ENCODE data around the gene CMPK2. TPM values are rescaled to one million over a fixed set of nuclear protein-coding genes. Genes with fewer than 3 reads are reported as not detected.

The CMPK2 gene
- total and polyA plus RNA-seq, 7 donors, result 1.8 to 26.1 (median 9.3) TPM

DNA sequence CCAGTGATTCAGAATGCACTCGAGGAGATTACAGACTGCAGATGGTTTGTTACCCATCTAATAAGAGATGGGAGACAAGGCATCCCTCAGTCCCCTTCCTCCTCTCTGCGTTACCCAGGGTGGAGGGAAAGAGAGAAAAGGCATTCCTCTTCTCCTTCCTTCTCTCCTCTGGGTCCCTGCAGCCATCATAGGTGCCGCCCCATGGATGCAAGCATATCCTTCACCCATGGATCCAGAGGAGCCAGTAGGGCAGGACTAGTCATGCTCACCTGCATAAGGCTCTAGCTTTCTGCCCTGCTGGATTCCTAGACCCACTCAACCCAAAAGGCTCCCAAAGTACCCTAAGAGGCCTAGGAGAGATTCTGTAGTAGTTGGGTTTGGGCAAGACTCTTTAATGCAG is 20.4 kb downstream of the CMPK2 start:
- Histone ChIP-seq H3K4me1 (no peaks in the 10 kb centered on the region), H3K36me3 (peaks cover 0 to 24% (median 10%) of the 10 kb centered on the region in 4 donors), H3K9me3 (peaks cover 37 to 66% (median 53%) of the 10 kb centered on the region in 4 donors), H3K27me3 (no peaks in the 10 kb centered on the region), H3K27ac (no peak overlapping the region), H3K4me3 (no peak overlapping the region)
- DNase-seq, result no peak
- intact Hi-C loops (cut with DNase I), result no loop called here
- TF ChIP-seq POLR2AphosphoS5 (IDR thresholded peaks at IDR 0.05), result no peak
- TF ChIP-seq, protein P1, sequence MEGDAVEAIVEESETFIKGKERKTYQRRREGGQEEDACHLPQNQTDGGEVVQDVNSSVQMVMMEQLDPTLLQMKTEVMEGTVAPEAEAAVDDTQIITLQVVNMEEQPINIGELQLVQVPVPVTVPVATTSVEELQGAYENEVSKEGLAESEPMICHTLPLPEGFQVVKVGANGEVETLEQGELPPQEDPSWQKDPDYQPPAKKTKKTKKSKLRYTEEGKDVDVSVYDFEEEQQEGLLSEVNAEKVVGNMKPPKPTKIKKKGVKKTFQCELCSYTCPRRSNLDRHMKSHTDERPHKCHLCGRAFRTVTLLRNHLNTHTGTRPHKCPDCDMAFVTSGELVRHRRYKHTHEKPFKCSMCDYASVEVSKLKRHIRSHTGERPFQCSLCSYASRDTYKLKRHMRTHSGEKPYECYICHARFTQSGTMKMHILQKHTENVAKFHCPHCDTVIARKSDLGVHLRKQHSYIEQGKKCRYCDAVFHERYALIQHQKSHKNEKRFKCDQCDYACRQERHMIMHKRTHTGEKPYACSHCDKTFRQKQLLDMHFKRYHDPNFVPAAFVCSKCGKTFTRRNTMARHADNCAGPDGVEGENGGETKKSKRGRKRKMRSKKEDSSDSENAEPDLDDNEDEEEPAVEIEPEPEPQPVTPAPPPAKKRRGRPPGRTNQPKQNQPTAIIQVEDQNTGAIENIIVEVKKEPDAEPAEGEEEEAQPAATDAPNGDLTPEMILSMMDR (IDR thresholded peaks at IDR 0.05), result no peak
- no peak for TF ChIP-seq POLR2A (IDR thresholded peaks at IDR 0.05)
- WGBS, 2 donors, result 90 to 91% methylated on average over 2 to 3 of the region's 3 CpGs

DNA sequence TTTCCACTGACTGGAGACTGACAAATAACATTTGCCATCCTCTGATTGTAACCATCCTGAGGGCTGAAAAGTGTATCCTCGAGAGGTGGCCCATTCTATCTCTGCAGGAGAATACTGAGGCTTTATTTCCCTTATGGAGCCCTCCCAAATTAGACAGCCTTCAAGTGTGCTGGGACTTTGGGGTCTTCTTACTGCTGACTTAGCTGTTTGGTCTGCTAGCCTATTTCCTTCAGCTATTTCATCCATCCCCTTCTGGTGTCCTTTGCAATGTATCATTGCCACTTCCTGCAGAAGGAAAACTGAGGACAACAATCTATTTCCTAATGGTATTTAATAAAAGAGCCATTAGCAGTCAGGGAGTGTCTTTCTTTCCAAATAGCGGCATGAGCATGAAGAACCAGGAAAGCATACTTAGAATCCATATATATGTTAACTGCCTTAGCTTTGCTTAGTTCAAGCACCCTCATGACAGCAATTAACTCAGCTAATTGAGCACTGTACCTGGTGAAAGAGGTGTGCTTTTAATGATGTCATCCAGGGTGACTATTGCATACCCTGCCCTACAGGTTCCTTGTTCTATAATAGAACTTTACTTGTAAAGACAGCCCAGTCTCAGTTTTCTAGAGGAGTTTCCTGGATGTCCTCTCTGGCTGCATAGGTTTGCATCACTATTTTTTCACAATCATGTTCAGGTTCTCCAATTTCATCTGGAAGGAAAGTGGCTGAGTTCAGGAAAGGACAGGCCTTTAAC is 24.0 kb downstream of the CMPK2 start:
- intact Hi-C loops (cut with DNase I), result no loop called here
- DNase-seq, result no peak
- 74 to 86% methylated on average over 2 of the region's 2 CpGs for WGBS, 2 donors
- H3K27ac ChIP-seq, result no peak overlapping the region
- no peaks in the 10 kb centered on the region for H3K4me1 ChIP-seq
- TF ChIP-seq, protein P1 (IDR thresholded peaks at IDR 0.05), result no peak
- TF ChIP-seq EP300 (IDR thresholded peaks at IDR 0.05), result no peak
- TF ChIP-seq POLR2A (IDR thresholded peaks at IDR 0.05), result no peak
- TF ChIP-seq POLR2AphosphoS5 (IDR thresholded peaks at IDR 0.05), result no peak
- no peaks in the 10 kb centered on the region for H3K27me3 ChIP-seq
- peaks cover 0 to 2% (median 0%) of the 10 kb centered on the region in 4 donors for H3K36me3 ChIP-seq
- no peak overlapping the region for H3K4me3 ChIP-seq
- H3K9me3 ChIP-seq, result peaks cover 27 to 54% (median 39%) of the 10 kb centered on the region in 4 donors

DNA sequence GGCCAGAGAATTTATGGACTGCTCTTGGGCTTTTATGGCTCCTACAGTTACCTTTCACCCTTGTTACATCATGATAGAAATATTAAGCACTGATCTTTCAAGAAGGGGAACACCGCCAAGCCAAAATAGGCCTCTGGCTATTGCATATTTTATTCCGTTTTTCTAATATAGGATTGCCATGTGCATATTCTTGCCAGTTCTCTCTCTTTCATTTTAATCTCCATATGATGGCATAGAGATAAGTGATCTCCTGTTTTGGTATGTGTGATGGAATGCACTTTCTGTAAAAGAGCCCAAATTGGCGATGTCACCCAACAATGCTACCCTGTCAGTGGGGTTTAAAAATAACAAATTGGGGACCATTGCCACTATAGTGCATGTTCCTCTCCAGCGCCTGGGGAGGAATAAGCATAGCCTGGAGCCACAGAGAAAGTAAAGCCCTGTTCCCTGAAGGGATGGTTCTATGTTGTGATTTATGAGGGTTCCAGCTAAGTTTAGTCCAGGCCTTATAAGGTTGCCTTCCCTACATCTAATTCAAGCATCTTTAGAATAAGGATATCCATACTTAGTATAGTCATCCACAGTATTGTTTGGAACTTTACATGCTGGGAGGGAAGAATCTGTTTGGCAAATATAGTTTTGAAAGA is 26.9 kb downstream of the CMPK2 start:
- no peaks in the 10 kb centered on the region for H3K27me3 ChIP-seq
- DNase-seq, result no peak
- H3K36me3 ChIP-seq, result peaks cover 0 to 2% (median 0%) of the 10 kb centered on the region in 4 donors
- intact Hi-C loops (cut with DNase I), result no loop called here
- TF ChIP-seq, protein P1 (IDR thresholded peaks at IDR 0.05), result no peak
- TF ChIP-seq EP300 (IDR thresholded peaks at IDR 0.05), result no peak
- no peak for TF ChIP-seq POLR2AphosphoS5 (IDR thresholded peaks at IDR 0.05)
- no peak for TF ChIP-seq POLR2A (IDR thresholded peaks at IDR 0.05)
- H3K27ac ChIP-seq, result no peak overlapping the region
- 92 to 94% methylated on average over 4 of the region's 4 CpGs for WGBS, 2 donors
- no peak overlapping the region for H3K4me3 ChIP-seq
- H3K9me3 ChIP-seq, result peaks cover 5 to 28% (median 13%) of the 10 kb centered on the region in 4 donors
- no peaks in the 10 kb centered on the region for H3K4me1 ChIP-seq

DNA sequence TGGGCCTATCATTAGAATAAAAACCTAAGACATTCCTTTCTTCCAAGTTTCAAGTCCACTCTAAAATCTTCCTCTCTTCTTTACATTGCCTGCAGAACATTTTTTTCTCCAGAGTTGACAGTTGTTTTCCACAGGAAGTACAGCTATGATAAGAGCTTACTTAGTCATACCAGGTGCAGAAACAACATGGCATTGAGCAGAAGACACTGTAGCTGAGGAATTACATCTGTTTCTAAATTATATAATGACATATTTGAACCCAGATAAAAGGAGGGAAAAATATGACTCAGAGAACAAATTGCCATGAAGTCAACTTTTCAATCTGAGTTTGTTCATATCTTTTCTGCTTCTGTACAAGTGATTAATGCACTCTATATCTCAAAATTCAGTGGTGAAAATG is 30.2 kb downstream of the CMPK2 start:
- no peaks in the 10 kb centered on the region for H3K4me1 ChIP-seq
- TF ChIP-seq, protein P1 (IDR thresholded peaks at IDR 0.05), result no peak
- TF ChIP-seq POLR2A (IDR thresholded peaks at IDR 0.05) (no peak), EP300 (IDR thresholded peaks at IDR 0.05) (no peak), POLR2AphosphoS5 (IDR thresholded peaks at IDR 0.05) (no peak)
- no peak for DNase-seq
- intact Hi-C loops (cut with DNase I), result no loop called here
- H3K9me3 ChIP-seq, result peaks cover 0 to 5% (median 3%) of the 10 kb centered on the region in 4 donors
- H3K27me3 ChIP-seq, result no peaks in the 10 kb centered on the region
- H3K4me3 ChIP-seq, result no peak overlapping the region
- no peaks in the 10 kb centered on the region for H3K36me3 ChIP-seq
- H3K27ac ChIP-seq, result no peak overlapping the region

Measured in sigmoid colon (tissue), 7 donors.